NOMO-1 treated with DMSO at 0.1 percent for 48 hours (cell line): ENCODE measurements around the gene C2orf76.
A peak's percentile ranks its signal among the peaks of the same experiment; 100 is the strongest.
"Not testable (repeated sequence)": the region's sequence is repeated elsewhere in the genome, so short reads cannot be mapped to it uniquely, and the experiment has no call there.

Source experiments
- DNase-seq: peaks from one replicate; lab custom pipeline; 2025; ENCODE audit not compliant: unreplicated experiment; lab: John Stamatoyannopoulos, UW

Gene C2orf76

GRCh38 chr2:119301413-119301812 lies 65.2 kb downstream of the C2orf76 start:
- DNase-seq: no peak

- no peak for DNase-seq
Measured at GRCh38 chr2:119295688-119296375, 70.8 kb downstream of the C2orf76 start.

DNA sequence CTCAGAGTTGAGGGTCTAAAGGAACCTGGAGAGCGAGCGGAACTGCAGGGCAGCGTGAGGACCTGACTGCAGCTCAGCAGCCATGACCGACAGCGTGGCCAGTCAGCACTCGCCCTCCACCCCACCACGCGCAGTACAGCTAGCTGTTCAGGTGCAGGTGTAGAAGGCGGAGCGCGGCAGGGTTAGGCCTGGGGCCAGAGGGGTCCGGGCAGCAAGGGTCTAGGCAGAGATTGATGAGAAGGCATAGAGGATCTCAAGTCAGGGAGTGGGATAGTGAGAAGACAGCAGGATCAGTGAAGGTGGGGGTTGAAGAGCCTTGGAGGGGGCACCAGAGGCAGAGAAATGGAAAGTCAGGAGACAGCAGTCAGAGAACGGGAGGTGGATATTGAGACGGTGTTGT lies 72.0 kb downstream of the C2orf76 start:
- DNase-seq: no peak

- no peak for DNase-seq
Measured at GRCh38 chr2:119293900-119294299, 72.7 kb downstream of the C2orf76 start.

GRCh38 chr2:119293254-119293653 lies 73.4 kb downstream of the C2orf76 start:
- DNase-seq: no peak

DNA sequence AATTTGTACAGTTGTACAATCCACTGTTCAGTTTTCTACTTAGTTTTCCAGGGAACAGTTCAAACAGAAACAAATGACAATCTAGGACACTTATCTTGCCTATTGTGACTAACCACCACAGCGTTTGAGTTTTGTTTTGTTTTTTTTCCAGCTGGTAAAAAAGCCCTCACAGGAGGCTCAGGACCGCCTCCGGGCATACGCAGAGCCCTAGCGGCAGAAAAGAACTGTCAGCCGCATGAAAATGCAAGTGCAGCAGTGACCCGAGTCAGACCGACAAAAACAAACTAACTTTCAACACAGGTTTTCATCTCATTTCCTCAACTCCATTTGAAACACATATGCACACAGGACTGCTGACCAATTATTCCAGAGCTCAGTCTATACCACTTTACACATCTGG lies 74.4 kb downstream of the C2orf76 start:
- DNase-seq: no peak

- no peak for DNase-seq
Measured at GRCh38 chr2:119291588-119292167, 75.0 kb downstream of the C2orf76 start.

- no peak for DNase-seq
Measured at GRCh38 chr2:119290859-119291587, 75.6 kb downstream of the C2orf76 start.

DNA sequence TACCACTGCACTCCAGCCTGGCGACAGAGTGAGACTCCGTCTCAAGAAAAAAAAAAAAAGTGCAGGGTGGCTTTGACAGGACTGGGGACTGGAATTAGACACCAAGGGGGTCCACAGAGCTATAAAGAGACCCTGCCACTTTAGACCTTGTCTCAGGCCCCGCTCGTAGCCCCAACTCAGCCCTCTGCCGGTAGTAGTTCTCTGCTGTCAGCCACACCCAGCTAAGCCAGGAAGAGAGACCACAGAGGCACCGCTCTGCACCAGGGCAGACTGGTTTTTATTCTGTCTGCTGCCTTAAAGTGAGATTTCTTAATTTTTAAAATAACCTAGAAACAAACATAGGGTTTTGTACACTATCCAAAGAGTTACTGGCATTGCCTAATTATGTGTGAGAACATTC lies 77.0 kb downstream of the C2orf76 start:
- no peak for DNase-seq

GRCh38 chr2:119289093-119289492 lies 77.5 kb downstream of the C2orf76 start:
- DNase-seq: no peak

DNA sequence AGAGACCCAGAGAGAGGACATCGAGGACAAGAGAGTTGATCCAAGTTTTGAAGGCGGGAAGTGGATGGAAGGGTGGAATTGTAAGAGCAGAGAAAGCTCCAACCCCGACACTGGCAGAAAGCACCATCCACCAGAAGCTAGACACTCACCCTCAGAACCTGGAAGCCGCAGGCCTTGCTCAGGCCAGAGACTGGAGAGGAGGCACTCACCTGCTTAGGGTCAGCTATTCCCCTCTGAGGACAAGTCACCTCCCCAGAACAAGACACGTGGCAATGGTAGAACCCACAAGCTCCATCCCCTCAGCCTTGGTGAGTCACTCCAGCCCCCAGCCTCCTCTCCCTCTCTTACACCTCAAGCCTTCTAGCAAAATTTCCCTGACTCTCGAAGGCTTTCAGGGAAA lies 78.1 kb downstream of the C2orf76 start:
- no peak for DNase-seq

DNA sequence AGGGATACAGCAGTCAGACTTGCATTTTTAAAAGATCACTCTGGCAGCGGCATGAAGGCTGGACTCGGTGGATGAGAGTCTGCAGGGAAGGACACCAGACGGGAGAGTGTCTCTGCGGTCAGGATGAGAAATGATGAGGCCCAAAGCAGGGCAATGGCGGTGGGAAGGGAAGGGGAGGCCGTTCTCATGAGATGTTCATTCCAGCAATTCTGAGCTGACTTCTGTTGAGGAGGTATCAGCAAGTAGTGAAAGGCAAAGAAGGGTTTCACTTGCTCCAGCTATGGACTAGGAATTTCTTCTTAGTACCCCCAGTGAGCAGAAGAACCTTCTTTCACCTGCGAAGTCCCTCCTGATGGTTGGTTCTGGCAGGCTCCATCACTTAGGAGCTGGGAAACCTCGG lies 80.0 kb downstream of the C2orf76 start:
- DNase-seq: no peak

DNA sequence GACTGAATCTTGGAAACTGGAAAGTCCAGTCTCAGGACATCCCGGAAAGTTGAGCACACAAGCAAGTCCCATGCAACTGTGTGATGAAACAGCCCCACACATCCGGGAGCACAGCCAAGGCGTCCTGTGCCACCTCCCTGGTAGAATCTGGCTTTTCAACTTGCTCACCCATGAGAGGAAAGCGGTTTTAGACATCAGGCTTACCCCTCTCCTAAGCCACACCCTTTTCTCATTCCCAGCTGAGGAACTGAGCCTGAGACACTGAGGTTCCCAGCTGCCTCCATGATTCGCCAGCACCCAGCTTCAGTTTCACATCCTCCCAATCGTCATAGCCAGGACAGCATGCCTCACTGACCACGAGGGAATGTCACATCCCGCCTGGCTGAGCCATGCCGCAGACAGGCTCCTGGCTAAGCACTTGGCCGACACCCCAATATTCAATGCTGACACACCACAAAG lies 82.7 kb downstream of the C2orf76 start:
- DNase-seq: peak; percentile 5

DNA sequence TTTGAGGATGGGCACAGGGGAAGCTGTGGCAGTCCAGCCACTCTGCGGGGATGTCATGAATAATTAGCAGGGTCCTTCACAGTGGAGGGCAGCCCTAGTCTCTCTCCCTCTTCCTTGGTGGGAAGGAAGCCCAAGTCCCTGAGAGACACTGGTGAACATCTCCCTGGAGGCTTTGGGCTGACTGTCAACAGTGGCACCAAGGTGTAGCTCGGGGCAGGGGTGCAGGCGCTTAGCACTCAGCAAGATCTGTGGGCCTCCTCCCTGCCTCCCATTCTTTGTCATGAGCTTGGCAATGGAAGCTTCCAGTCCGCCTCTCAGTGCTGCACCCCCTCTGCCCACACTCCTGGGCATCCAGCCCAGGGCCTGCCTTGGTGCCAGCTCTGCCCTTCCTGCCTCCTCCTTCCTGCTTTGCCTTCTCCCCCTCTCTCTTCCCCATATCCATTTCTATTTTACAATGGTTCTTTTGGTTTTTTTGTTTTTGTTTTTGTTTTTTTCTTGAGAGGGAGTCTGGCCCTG lies 83.6 kb downstream of the C2orf76 start:
- no peak for DNase-seq

DNA sequence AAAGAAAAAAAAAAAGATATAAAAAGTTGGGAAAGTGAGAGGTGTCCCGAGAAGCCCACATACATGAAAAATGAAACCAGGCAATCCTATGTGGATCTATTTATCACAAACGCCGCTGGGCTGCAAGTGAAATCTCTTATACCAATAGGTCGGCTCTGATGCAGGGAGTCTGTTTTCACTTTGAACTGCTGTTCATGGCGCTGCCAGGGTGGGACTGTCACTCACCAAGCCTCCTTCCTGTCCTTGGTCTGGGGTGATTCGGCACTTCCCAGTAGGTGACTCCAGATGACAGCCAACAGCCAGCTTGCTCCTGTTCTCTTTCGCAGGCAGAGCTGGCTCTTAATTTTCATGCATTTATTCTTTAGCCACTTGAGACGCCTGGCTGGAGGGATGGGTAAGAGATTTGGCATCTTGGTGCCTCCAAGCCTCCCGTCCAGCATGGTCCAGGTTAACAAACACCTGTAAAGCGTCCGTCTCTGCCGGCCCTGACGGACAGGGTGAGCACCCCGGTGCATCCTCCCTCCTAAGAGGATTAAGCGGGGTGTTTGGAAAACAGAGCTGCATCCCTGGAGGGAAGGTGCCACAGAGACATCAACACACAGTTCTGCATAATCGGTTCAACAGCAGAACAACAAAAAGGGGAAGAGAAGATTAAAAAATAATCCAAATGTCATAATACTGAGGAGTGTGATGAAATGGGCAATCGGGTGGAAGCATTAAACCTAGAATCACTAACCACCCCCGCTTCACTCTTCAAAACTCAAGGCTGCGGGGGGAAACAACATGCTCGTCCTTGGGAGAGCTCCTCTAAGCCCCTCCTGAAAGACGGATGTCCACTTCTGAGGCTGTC lies 84.3 kb downstream of the C2orf76 start:
- DNase-seq: peak; percentile 73

DNA sequence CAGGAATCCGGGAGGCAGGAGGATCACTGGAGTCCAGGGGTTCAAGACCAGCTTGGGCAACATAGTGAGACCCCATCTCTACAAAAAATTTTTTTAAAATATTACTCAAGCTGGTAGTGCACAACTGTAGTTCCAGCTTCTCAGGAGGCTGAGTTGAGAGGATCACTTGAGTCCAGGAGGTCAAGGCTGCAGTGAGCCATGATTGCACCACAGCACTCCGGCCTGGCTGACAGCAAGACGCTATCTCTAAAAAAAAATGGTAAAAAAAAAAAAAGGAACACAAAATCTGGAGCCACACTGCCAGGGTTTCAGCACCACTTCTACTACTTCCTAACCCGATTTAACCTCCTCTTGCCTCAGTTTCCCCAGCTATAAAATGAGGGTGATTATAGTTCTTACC lies 86.0 kb downstream of the C2orf76 start:
- no peak for DNase-seq

- DNase-seq: no peak
Measured at GRCh38 chr2:119279666-119280065, 87.0 kb downstream of the C2orf76 start.

- no peak for DNase-seq
Measured at GRCh38 chr2:119278946-119279345, 87.7 kb downstream of the C2orf76 start.

DNA sequence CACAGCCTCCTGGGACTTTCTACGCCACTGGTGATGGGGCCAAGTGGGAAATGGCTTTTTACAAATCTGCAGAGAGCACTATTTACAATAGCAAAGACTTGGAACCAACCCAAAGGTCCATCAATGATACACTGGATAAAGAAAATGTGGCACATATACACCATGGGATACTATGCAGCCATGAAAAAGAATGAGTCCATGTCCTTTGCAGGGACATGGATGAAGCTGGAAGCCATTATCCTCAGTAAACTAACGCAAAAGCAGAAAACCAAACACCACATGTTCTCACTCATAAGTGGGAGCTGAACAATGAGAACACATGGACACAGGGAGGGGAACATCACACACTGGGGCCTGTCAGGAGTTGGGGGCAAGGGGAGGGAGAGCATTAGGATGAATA lies 88.2 kb downstream of the C2orf76 start:
- DNase-seq: not testable (repeated sequence)

- DNase-seq: no peak
Measured at GRCh38 chr2:119276864-119277263, 89.8 kb downstream of the C2orf76 start.

DNA sequence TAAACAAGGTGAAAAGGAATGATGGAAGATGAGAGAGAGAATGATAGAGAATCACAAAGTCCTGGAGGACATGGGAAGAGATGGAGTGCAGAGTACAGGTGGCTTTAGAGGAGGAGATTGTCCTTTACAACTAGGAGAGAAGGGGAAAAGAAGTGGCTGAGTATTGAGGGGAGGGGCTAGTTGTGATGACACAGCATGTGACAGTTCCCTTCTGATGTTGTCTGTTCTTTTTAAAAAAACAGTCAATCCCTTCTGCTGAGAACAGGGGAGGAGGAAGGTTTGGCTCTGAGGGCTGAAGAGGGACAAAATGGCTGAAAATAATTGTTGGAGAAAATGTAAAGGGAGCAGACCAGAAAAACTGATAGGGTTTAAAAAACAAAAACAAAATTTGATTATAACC lies 99.0 kb downstream of the C2orf76 start:
- DNase-seq: no peak
